T-helper 17 cell (primary cell): Measurements from ENCODE around the gene CAMK1G. TPM values are rescaled to one million over a fixed set of nuclear protein-coding genes. Genes with fewer than 3 reads are reported as not detected.

Source experiments
- ATAC-seq: fragments of 150-1000 bp; cut with Tn5 transposase; 2 replicates; pipeline ENCODE4 v1.10.0; 2021; ENCODE audit warnings: mild to moderate bottlenecking, moderate library complexity
- DNase-seq, 3 donors: peaks; one replicate each; pipeline versions ENCODE4 v3.0.0 to v3.0.0-alpha.2; 2020 to 2021
- H3K9me3 ChIP-seq: one replicate; pipeline ENCODE4 v1.7.0; 2013; ENCODE audit warnings: low read length, mild to moderate bottlenecking; ENCODE audit not compliant: control insufficient read depth, poor library complexity, severe bottlenecking
- H3K27ac Mint-ChIP-seq: one replicate; pipeline ENCODE4 v1.8.0; 2022; ENCODE audit warnings: mild to moderate bottlenecking, moderate library complexity, mixed read lengths
- H3K27me3 Mint-ChIP-seq: one replicate; pipeline ENCODE4 v1.8.0; 2022; ENCODE audit warnings: mixed read lengths
- H3K36me3 Mint-ChIP-seq: one replicate; pipeline ENCODE4 v1.8.0; 2022; ENCODE audit warnings: low read depth, mixed read lengths
- H3K4me1 Mint-ChIP-seq: one replicate; pipeline ENCODE4 v1.8.0; 2022; ENCODE audit warnings: mild to moderate bottlenecking, mixed read lengths
- H3K4me3 Mint-ChIP-seq: one replicate; pipeline ENCODE4 v1.8.0; 2022; ENCODE audit warnings: mild to moderate bottlenecking, moderate library complexity, mixed read lengths
- total RNA-seq, 4 donors: library from RNA in 2 of 4; stranded (reverse) in 2 of 4; gene quantifications; one replicate each; pipeline ENCODE4 v1.2.3 and lab custom pipeline; 2022 to 2026

CAMK1G gene
- not detected for total RNA-seq
- 0 reads per million in 2 donors for total RNA-seq (lab: John Stamatoyannopoulos, UW)

DNA sequence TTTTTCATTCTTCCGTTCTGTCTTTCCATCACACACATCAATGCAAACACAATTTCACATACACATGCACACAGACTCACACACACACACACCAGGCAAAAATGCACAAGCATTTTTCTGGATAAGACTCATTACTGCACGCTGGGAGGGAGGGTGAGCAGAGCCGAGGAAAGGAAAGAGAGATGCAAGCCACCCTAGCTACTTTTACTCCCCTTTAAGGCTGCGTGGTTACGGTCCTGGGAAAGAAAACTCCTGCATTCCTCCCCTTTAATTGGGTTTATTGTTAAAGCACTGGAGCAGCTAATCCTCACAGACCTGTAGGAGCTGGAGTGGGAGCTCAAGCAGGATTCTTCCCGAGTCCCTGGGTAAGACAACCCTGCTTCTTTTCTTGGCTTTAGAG is at the start of gene CAMK1G:
CAMK1G (plus strand) TSS at position 307 of the 400 bp plus-strand sequence. CDS start 11,270 bp downstream, outside the sequence.
- Mint-ChIP-seq H3K36me3 (no peaks in the 10 kb centered on the region), H3K4me3 (no peak within 1 kb of the TSS), H3K4me1 (no peaks in the 10 kb centered on the region), H3K27me3 (no peaks in the 10 kb centered on the region), H3K27ac (no peak within 1 kb of the TSS)
- DNase-seq (no peak), ATAC-seq (no peak)
- no peaks in the 10 kb centered on the region for H3K9me3 ChIP-seq

DNA sequence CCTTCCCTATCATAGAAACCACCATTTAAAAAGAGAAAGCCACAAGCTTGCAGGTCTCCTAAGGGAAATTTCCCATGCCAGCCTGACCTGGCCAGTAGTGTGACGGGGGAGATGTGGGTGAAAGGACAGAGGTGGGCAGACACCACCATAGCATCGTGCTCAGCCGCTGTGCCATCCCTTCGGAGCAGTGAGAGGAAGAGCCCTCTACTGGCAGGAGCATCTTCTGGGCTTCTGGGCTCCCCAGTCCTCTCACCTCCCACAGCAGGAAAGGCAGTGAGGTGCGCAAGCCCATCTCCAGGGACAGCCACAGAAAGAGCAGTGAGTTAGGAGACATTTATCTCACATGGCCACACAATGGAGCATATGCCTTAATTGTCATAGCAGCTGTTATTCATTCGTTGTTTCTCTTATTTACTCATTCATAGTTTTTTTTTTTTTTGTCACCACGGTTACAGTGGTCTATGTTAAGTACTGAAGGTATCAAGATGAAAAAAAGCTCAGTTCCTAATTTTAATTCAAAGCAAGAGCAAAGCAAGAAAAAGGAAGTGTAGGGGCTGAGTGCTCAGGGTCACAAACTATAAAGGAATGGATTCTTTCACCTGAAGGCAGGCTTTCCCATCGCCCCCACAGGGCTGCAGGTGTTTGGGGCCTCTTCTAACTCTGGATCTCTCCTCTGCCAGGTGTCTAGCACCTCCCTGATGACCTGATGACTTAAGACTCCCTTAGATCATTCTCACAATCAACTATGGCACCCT is 48.8 kb upstream of the CAMK1G start:
- DNase-seq (no peak), ATAC-seq (no peak)
- no peaks in the 10 kb centered on the region for H3K4me1 Mint-ChIP-seq
- peaks cover 92% of the 10 kb centered on the region for H3K27me3 Mint-ChIP-seq
- H3K27ac Mint-ChIP-seq, result no peak overlapping the region
- peaks cover 3% of the 10 kb centered on the region for H3K36me3 Mint-ChIP-seq
- no peak overlapping the region for H3K4me3 Mint-ChIP-seq
- H3K9me3 ChIP-seq, result no peaks in the 10 kb centered on the region

DNA sequence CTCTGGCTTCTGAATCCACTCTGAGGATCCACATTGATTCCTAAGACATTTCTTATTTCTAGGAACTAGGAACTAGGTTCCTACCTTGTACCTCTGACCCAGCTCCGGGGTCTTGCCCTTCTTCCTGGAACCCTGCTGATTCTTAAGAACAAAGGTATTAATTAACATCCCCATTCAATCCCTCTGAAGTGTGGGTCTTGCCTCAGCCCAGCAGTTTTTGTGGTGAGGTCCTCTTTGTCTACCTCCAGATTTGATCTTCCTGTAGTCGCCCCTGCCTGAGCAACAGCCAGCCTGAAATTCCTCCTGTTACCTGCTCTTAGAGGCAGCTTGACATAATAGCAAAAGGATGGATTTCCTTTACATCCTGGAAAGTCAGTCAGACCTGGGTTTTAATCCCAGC is 46.7 kb upstream of the CAMK1G start:
- no peak overlapping the region for H3K4me3 Mint-ChIP-seq
- H3K36me3 Mint-ChIP-seq, result peaks cover 3% of the 10 kb centered on the region
- peaks cover 84% of the 10 kb centered on the region for H3K27me3 Mint-ChIP-seq
- ATAC-seq (no peak), DNase-seq (no peak)
- H3K4me1 Mint-ChIP-seq, result no peaks in the 10 kb centered on the region
- H3K27ac Mint-ChIP-seq, result no peak overlapping the region
- H3K9me3 ChIP-seq, result no peaks in the 10 kb centered on the region

DNA sequence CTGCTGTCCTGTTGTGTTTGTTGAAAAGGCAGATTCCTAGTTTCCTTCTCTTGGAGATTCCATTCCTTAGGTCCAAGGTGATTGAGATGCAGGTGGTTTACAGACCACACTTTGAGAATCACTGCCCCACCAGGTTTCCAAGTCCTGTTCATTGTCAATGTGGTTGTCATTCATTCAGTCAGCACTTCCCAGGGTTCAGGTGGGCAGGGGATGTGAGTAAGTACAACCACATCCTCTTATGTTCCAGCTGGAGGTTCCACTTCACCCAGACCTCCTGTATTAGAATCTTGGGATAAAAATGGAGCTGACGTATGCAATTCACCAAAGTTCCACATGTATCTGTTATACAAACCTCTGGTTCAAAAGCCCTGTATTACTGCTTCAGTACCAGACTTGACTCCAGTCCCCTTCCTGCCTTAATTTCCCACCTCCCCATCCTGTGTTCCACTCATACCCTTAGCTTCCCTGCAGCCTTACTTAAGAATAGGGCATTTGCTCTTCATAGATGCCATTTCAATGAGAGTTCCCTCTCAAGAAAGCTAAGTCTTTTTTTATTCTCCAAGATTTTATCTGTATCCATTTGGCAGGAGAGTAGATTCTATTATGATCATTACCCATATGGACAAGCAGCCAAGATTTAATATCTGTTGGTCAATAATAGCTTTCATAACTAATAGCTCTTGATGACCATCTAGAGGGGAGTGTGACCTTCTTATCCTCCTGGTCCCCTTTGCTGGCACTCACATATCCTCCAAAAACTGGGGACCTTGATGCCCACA is 46.0 kb upstream of the CAMK1G start:
- H3K27ac Mint-ChIP-seq, result no peak overlapping the region
- no peak overlapping the region for H3K4me3 Mint-ChIP-seq
- H3K27me3 Mint-ChIP-seq, result peaks cover 83% of the 10 kb centered on the region
- ATAC-seq (no peak), DNase-seq (no peak)
- no peaks in the 10 kb centered on the region for H3K4me1 Mint-ChIP-seq
- H3K36me3 Mint-ChIP-seq, result peaks cover 3% of the 10 kb centered on the region
- no peaks in the 10 kb centered on the region for H3K9me3 ChIP-seq

DNA sequence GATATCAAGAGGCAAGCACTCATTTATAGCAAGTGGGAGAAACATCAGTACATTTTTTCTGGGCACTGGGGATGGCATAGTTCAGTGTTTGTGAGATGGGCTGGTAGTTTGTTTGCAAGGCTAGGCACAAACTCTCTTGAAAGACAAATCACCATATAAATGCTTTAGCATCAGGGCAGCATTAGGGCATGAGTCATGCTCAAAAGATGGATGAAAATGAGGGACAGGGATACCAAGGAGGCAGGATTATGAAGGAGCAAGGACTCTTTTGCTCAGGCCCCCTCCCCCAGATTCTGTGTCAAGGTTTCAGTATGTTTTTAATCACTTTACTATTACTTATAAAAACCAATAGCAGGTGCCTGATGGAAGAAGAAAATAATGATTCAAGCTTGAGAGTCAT is 43.9 kb upstream of the CAMK1G start:
- DNase-seq (no peak), ATAC-seq (no peak)
- Mint-ChIP-seq H3K27ac (no peak overlapping the region), H3K4me3 (no peak overlapping the region), H3K4me1 (peaks cover 2% of the 10 kb centered on the region), H3K36me3 (peaks cover 2% of the 10 kb centered on the region), H3K27me3 (peaks cover 84% of the 10 kb centered on the region)
- H3K9me3 ChIP-seq, result no peaks in the 10 kb centered on the region

DNA sequence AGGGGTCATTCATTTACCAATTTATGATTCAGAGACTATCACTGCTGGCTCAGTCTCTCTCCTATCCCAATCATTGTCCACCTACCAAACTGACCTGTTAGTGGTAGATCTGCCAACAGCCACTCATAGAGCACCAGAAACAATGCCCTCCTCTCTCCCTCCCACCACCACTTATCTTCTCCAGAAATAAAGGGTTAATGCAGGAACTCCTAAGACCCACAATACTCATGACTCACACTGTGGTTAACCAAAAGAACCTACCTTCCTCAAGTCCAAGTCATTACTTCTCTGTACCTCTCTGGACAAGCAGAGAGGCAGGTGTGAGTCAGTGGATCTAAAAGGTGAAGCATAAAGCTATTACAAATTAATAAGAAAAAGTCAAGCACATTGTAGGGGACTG is 40.9 kb upstream of the CAMK1G start:
- no peaks in the 10 kb centered on the region for H3K9me3 ChIP-seq
- H3K27ac Mint-ChIP-seq, result no peak overlapping the region
- no peak overlapping the region for H3K4me3 Mint-ChIP-seq
- peaks cover 2% of the 10 kb centered on the region for H3K4me1 Mint-ChIP-seq
- H3K27me3 Mint-ChIP-seq, result peaks cover 71% of the 10 kb centered on the region
- DNase-seq (no peak), ATAC-seq (no peak)
- no peaks in the 10 kb centered on the region for H3K36me3 Mint-ChIP-seq

DNA sequence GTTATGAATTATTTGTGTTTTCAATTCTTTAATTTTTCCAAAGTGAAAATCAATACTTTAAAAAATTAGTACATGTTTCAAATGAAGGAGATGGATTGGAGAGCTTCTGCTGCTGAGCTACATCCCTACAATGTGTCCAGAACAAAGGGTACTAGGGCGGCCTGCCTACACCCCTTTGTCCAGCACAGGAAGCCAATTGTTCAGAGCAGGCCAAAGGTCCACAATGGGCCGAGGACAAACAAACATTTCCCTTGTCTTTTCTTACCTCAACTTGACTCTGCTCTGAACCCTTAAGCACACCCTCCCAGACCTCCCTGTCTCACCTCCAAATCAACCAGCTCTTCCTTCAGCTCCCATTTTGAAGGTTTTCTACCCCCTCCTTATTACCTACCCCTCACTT is 39.4 kb upstream of the CAMK1G start:
- peaks cover 65% of the 10 kb centered on the region for H3K27me3 Mint-ChIP-seq
- H3K4me1 Mint-ChIP-seq, result peaks cover 2% of the 10 kb centered on the region
- DNase-seq (no peak), ATAC-seq (no peak)
- H3K4me3 Mint-ChIP-seq, result no peak overlapping the region
- no peak overlapping the region for H3K27ac Mint-ChIP-seq
- no peaks in the 10 kb centered on the region for H3K36me3 Mint-ChIP-seq
- H3K9me3 ChIP-seq, result no peaks in the 10 kb centered on the region

DNA sequence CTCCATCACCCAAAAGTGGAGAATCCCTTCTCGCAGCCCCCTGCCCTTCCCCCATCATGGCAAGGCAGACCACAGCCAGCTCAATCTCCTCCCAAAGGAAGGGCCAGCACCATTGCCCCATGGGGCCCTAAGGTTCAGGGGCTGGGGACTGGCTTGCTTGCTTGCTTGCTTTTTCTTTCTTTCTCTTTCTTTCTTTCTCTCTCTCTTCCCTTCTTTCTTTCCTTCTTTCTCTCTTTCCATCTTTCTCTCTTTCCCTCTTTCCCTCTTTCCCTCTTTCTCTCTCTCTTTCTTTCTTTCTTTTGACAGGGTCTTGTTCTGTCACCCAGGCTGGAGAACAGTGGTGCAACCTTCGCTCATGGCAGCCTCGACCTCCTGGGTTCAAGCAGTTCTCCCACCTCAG is 38.1 kb upstream of the CAMK1G start:
- DNase-seq (no peak), ATAC-seq (no peak)
- Mint-ChIP-seq H3K36me3 (no peaks in the 10 kb centered on the region), H3K4me3 (no peak overlapping the region), H3K27ac (no peak overlapping the region), H3K27me3 (peaks cover 62% of the 10 kb centered on the region), H3K4me1 (peaks cover 4% of the 10 kb centered on the region)
- no peaks in the 10 kb centered on the region for H3K9me3 ChIP-seq

DNA sequence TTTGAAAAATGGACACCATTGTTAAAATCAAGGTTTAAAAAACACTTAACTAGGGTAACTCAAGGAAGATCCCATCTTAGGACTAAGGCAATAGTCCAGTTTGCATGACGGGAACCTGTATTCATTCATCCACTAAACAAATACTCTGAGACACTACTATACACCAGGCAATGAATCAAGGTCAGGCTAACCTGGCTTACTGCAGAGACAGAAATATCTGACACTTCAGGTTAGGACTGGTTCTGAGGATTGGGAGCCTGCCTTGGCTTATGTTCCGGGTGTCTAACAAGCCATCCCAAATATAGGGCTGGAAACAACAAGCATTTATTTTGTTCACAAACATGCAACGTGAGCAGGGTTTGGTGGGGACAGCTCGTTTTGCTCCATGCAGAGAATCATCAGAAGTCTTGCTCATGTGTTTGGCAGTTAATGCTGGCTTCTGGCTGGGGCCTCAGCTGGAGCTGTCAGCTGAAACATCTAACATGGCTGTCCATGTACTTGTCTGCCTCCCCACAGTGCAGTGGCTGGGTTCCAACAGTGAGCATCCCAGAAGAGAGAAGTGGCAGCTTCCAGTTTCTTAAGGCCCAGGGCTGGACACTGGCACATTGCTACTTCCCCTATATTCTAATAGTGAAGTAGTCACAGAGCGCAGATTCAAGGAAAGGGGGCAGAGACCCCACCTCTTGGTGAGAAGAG is 37.0 kb upstream of the CAMK1G start:
- H3K4me3 Mint-ChIP-seq, result no peak overlapping the region
- no peak overlapping the region for H3K27ac Mint-ChIP-seq
- H3K36me3 Mint-ChIP-seq, result no peaks in the 10 kb centered on the region
- no peaks in the 10 kb centered on the region for H3K9me3 ChIP-seq
- H3K27me3 Mint-ChIP-seq, result peaks cover 56% of the 10 kb centered on the region
- no peak for ATAC-seq
- DNase-seq, result no peak
- H3K4me1 Mint-ChIP-seq, result peaks cover 4% of the 10 kb centered on the region

DNA sequence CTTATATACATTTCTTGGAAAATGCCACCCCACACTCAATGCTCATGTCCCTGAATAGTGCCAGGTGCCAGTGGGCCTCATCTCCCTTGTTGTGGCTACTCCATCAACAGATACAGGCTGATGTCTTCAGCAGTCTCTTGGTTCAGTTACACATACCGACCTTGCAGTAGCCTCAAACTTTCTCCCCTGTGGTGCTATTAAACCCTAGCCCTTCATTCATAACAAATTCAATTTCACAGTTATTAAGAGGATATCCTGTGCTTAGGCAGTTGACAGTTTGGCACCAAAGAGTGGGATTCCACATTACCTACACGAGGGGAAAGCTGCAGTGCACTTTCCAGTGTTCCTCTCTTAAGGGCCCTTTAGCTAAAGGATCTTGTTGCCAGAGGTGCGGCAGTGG is 35.9 kb upstream of the CAMK1G start:
- Mint-ChIP-seq H3K27ac (no peak overlapping the region), H3K4me3 (no peak overlapping the region), H3K4me1 (peaks cover 4% of the 10 kb centered on the region), H3K27me3 (peaks cover 57% of the 10 kb centered on the region), H3K36me3 (peaks cover 3% of the 10 kb centered on the region)
- ATAC-seq, result no peak
- no peak for DNase-seq
- H3K9me3 ChIP-seq, result no peaks in the 10 kb centered on the region

DNA sequence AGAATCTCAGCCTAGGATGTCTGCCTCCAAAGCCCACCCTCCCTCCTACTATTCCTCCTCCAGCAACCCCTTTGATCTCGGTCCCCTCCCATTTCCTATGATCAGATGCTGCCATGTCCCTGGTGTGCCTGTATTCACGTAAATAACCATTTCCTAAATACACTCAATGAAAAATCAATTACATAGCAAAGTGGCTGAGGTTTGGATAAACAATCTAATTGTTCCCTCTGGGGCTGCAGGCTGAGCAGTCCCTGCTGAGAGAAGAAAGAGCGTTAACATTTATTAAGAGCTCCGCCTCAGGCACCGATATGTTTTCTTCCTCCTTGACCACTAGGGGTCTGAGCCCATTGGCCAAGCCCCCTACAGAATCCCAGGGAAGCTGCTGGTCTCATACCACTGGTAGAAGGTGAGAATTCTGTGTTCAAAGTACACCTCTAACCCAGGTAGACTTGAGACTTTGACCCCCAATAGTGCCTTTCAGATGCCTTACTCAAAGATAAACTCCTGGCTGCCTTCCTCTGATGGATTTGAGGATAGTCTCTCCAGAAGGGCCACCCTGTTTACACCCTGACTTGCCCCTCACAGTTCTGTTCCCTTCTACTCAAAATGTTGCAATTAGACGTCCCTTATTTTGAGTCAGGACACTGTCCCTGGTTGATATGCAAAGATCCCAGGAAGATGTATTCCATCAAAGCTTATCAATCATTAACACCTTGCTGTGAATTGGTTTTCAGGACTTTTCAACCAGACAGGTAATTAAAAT is 33.9 kb upstream of the CAMK1G start:
- H3K9me3 ChIP-seq, result no peaks in the 10 kb centered on the region
- H3K27me3 Mint-ChIP-seq, result peaks cover 52% of the 10 kb centered on the region
- no peak overlapping the region for H3K27ac Mint-ChIP-seq
- DNase-seq (no peak), ATAC-seq (no peak)
- H3K4me3 Mint-ChIP-seq, result no peak overlapping the region
- peaks cover 3% of the 10 kb centered on the region for H3K36me3 Mint-ChIP-seq
- peaks cover 4% of the 10 kb centered on the region for H3K4me1 Mint-ChIP-seq

DNA sequence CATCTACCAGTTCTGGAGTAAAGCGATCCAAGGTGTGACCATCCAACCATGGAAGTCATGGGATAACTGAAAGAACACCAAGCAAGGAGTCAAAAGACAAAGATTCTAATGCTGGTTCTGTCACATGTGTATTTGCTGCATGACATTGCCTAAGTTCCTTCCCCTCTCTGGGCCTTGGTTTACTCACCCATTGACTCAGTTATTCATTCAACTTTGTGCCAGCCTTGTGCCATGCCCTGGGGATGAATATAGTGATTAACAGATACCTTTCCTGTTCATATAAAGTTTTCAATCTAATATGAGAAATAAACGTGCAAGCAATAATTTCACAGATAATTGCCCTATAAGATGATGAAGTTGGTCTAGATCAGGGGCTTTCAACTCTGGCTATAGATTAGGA is 33.0 kb upstream of the CAMK1G start:
- Mint-ChIP-seq H3K4me1 (peaks cover 4% of the 10 kb centered on the region), H3K27me3 (peaks cover 44% of the 10 kb centered on the region), H3K36me3 (peaks cover 3% of the 10 kb centered on the region), H3K4me3 (no peak overlapping the region), H3K27ac (no peak overlapping the region)
- no peak for DNase-seq
- H3K9me3 ChIP-seq, result no peaks in the 10 kb centered on the region
- ATAC-seq, result no peak
